ENCODE results near the gene MRC1.

The MRC1 gene

DNA sequence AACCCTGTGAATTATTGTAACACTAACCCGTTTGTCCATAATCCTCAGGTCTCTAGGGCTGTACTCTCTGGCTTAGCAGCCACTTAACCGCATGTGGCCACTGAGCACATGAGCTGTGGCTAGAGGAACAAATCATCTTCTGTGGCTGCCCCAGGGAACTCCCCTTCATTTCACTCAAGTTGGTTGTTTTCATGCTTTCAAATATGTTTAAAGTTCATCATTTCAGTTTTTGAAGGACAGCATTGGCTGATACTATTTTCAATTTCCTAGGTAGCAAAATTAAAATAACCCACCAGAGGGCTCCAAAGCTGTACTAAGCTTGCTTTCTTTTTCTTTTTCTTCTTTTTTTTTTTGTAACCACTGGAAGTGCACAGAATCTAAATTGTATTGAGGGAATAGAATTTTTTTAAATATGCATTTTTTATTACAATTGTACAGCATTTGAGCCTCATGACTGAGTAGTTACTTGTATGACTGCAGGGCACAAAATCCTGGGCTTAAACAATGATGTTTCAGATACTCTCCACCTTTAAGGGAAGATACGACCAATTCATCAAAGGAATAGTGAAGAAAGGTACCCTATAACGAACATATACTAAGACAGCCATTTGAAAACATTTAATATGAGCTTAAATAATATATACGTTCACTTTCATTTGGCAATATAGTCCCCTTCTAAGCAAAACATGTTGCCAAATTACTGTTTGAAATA is 38.6 kb downstream of the MRC1 start:
- DNase-seq (ENCODE audit: low spot score), result no peak

DNA sequence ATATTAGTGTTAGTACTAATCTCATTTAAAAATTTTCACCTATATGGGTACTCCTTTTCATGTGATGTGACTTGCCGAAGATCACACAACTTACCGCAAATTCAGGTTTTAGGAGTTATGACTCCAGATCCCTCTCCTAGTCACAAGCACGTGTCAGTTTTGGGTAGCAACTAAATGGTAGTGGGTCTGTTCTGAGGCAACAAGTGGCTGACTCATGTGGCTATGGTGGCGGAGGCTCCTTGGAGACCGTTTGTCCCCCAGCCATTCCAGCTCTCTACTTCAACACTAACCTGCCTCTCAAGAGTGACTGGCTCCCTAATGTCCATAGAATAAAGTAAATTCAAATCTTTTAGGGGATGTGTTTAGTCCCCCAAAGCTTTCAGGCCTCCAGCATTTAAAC is 39.5 kb downstream of the MRC1 start:
- no peak for DNase-seq (ENCODE audit: low spot score)

DNA sequence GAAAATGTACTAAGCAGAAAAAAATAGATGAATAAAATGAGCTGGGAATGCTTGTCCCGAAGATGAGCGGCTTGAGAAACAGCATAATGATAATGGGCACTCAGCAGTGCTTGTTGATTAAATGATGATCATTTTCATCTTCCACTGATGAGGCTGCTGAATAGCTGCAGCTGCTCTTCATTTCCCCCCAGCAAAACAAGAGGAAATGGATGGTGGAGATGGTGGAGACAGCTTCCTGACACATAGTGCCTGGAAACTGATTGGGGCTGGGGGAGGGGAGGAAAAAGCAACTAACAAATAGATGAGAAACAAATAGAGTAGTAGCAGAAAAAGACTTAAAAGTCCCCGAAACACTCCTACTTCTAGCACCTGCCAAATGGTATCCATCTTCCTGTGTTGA is 41.4 kb downstream of the MRC1 start:
- peak; percentile 4 for DNase-seq (ENCODE audit: low spot score)

DNA sequence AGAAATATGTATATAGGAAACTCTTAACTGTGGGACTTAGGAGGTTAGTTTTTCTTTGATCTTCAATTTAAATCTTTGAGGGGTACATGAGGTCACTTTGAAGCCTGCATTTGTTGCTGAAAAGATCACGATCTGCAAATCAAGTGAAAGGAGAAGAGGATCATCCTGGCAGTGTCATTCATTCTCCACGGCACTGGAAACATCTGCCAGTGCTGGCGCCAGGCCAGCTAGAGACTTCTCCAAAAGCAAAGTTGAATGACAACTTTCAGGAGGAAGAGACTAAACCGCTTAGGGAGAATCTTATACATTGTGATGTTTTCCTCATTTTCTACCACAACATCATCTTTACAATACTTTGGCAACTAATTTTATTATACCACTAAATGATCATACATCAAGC is 42.5 kb downstream of the MRC1 start:
- DNase-seq (ENCODE audit: low spot score), result peak; percentile 69

DNA sequence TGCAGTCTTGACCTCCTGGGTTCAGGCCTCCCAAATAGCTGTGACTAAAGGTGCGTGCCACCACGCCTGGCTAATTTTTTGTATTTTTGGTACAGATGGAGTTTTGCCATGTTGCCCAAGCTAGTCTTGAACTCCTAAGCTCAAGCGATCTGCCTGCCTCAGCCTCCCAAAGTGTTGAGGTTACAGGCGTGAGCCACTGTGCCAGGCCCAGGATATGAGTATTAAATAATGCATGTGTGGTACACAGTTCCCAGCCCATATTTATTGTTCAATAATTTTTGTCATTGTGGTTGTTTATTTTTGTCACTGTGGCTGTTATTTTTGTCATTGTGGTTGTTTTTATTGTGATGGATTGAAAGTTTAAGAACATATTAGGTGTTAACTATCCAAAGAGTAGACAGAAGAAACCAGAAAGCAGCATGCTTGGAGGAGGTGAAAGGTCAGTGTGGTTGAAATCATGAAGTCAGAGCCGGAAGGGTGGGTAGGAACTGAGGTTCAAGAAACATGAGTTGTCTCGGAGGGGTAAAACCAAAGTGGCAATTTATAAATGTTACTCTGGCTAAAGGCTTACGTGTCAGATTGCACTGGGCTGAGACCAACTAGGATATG is 45.0 kb downstream of the MRC1 start:
- DNase-seq (ENCODE audit: low spot score), result no peak

DNA sequence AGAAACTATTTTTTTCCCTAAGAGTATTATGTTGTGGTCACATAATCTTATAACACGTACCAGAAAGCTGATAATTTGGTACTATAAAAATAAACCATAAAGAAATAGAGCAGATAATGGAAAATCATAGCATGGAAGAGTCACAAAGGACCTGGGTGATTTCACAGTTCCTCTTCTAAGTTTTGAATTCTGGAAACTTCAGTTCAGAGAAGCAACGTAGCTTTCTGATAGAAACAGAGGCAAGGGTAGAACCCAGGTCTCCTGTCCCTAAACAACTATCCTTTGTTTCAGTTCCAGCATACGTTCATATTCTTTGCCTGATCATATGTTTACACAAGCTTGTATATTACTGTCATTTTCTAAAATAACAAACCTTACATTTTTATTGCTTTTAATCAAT is 47.9 kb downstream of the MRC1 start:
- no peak for DNase-seq (ENCODE audit: low spot score)

DNA sequence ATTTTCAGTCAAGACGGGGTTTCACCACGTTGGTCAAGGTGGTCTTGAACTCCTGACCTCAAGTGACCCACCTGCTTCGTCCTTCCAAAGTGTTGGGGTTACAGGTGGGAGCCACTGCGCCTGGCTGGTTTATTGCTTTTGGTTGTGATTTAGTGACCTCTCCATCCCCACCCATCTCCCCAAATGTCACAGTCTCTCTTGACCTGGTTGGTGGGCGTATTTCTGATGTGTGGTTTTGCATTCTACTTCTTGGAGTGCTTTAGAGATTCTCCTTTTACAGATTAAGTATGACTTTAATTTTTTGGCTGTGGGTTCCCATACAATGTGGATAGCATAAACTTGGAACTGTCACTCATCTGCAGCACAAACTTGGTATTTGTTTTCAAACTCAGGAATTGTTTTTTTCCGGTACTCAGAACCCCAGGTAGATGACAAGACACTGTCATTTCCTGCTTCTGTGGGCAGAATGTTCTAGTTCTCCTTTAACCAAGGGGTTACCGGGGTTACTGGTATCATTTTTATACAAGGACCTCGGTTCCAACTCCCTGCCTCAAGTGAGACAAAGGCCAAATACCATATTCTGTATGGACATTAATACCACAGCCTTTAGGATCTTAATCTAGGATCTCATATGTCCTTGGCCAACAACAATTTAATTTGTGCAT is 50.5 kb downstream of the MRC1 start:
- DNase-seq (ENCODE audit: low spot score), result no peak

DNA sequence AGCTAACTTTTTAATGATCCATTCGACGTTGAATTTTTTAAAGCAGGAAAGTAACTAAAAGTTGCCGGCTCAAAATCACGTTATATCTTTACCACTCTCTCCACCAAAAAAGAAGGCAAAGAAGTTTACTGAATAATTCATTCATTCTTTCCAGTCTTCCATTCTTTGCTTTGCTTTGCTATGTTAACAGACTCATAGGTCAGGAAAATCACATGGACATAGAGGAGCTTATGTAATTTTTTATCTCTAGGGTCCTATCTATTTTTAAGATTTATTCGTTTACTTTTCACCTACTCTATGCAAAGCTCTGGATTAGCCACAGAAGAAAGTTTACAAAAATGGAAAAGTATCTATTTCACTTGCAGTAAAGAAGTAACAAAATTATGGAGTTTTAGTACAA is 52.6 kb downstream of the MRC1 start:
- no peak for DNase-seq (ENCODE audit: low spot score)

DNA sequence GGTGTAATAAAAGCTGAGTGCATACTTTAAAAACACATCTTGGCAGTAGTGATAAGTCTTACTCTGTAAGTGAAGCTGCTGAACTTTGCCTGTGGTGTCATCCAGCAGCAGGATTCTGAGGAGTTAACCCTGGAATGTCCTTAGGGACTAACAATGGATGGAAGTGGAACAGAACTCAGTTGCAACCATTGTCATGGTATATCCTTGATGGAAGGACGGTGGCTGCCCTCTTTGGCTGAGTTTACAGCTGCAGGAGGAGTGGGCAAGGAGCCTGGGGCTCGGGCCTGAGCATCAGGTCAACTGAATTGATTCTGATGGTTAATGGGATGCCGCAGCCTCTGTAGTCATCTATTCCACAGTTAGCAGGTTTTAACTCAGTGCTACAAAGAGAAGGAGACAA is 56.2 kb downstream of the MRC1 start:
- DNase-seq (ENCODE audit: low spot score), result no peak

DNA sequence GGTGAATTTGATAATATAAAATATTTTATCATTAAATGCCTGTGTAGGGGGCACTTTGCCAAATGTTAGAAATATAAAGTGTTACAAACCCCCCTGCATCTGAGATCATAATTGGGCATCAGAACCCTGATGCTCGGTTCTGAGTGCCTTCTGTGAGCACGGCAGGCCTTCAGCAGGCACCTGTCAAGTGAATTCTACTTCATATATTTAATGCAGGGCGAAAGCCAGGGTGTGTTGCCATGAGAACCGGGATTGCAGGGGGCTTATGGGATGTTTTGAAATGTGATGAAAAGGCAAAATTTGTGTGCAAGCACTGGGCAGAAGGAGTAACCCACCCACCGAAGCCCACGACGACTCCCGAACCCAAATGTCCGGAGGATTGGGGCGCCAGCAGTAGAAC is 57.2 kb downstream of the MRC1 start:
- no peak for DNase-seq (ENCODE audit: low spot score)

DNA sequence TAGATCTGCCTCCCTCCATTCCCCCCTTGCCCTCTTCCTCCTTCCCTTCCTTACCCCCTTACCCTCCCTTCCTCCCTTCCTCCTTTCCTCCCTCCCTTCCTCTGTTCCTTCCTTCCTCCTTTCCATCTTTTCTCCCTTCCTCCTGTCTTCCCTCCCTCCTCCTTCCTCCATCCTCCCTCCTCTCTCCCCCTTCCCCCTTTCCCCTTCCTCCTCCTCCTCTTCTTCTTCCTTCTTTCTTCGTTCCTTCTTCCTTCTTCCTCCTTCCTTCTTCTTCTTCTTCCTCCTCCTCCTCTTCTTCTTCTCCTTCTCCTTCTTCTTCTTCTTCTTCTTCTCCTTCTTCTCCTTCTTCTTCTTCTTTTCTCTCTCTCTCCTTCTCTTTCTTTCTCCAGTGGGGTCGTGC is 57.9 kb downstream of the MRC1 start:
- no peak for DNase-seq (ENCODE audit: low spot score)

DNA sequence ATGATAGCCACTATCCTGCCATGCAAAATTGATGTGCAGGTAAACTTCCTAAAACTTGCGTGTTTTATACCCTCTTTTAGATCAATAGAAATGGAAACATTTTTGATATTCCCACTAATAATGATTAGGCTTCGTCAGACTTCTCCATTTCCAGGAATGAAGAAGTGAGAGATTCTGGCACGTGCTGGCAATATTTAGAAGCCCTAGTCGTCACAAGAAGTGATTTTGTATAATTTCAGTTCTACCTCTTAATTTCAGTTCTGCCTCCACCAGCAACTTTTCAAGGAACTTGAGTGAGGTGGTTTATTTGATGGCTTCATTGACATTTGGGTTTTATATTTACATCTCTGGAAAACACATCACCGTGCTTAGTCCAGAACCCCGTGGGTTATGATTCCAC is 61.9 kb downstream of the MRC1 start:
- DNase-seq (ENCODE audit: low spot score), result no peak

DNA sequence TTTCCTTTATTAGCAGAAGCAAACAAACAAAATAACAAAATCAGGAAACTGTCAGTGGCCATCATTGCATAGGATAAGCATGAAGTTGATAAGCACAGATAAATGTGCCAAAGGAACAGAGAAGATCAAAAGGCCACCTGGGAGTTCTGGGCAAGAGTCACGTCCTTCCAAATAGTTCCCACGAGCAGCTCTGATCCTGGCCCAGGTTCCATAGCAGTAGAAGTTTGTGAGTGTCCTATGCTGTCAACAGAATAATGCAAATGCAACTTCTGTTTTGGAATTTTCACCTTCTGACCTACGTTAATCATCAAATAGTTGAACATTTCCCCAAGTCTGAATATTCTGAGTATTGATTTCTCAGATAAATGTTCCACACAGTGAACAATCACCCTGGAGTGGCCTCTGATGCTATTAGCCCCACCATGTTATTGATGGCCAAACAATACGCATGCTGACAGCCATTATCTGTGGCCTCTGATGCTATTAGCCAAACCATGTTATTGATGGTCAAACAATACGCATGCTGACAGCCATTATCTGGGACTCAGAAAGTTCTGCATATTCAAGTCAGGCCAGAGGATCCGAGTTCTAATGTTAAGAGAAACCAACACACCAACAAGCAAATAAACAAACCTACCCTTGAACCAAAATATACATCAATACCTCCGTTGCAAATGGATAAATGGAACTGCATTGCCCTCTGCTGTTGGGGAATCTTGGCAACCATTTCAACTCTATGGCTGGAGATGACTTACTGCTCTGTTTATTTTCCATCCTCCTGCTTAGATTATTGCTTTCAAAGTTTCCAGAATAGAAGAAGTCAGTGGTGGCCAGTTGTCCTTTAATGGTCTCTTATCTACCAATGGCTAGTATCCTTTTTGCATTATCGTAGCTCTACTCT is 63.3 kb downstream of the MRC1 start:
- DNase-seq (ENCODE audit: low spot score), result peak; percentile 12

DNA sequence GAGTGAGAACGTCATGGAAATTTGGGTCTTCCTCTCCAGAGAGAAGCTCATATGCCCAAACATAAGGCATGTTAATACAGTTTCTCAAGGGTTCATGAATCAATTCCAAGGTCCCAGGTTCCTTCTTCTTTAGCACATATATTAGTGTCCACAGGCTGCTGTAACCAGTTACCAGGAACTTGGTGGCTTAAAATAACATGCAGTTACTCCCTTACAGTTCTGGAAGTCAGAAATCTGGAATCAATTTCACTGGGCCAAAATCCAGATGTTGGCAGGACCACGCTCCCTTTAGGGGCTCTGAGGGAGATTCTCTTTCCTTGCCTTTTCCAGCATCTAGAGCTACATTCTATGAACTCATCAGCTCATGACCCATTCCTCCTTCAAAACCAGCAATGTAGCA is 64.8 kb downstream of the MRC1 start:
- no peak for DNase-seq (ENCODE audit: low spot score)

DNA sequence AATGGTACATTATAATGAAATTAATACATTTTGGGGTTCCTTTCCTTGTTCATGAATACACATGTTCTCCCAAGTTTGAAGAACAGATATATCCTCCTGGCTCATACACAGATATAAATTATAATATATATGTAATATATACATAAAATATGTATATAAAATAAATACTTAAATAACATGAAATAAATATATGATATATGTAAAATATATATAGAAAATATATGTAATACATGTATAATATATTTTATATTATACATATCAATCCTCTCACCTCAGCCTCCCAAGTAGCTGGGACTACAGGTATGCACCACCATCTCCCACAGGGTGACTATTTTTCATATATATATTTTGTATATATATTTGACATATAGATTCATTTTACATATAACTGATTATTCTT is 68.0 kb downstream of the MRC1 start:
- no peak for DNase-seq (ENCODE audit: low spot score)

DNA sequence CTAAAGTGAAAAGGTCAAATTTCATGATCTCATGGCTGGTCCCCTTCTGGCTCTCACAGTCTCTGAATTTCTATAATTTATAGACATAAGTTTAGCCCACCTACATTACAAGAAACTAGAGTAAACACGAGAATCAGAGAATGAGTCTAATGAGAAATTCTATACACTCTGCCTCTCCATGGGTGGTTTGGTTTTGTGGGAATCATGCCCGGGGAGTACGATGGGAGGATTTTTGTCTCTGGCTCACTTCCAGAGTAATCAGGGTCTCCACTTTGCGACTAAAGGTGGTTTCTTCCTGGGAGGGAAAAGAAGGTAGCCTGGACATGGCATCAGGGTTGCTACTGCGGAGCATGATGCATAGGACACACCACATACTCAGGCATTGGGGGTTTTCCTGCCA is 69.7 kb downstream of the MRC1 start:
- no peak for DNase-seq (ENCODE audit: low spot score)

DNA sequence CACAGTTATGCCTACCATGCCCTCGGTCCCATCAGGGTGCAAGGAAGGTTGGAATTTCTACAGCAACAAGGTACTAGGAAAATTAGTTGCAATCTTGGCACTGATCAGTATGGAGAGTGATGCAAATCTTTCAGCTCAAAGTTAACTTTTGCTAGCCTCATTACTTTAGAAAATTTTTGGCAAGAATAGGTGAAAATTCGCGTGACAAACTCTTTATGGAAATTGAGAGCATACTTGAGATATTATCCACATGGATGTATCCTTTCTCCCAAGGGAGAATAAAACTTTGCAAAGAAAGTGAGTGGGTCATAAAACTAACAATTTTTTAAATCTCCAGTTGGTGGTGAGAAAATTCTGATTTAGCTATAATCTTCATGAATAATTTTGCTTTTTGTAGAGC is 71.5 kb downstream of the MRC1 start:
- DNase-seq (ENCODE audit: low spot score), result no peak

DNA sequence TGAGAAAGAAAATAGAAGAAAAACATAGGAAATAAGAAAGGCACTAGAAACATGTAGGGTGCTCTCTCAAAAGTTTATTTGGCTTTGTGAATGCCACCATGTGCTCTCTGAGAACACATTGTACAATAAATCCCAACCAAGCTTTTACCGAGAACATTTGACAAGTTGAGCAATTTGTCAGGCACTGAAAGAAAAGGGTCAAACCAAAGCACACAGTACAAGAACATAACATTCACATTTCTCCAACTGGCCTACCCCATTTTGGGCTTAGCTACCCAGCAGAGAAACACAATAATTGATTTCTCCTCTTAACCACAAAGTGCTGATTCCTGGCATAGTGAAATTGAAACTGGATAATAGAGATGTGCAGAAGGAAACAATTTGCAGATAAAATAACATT is 73.4 kb downstream of the MRC1 start:
- peak; percentile 39 for DNase-seq (ENCODE audit: low spot score)

DNA sequence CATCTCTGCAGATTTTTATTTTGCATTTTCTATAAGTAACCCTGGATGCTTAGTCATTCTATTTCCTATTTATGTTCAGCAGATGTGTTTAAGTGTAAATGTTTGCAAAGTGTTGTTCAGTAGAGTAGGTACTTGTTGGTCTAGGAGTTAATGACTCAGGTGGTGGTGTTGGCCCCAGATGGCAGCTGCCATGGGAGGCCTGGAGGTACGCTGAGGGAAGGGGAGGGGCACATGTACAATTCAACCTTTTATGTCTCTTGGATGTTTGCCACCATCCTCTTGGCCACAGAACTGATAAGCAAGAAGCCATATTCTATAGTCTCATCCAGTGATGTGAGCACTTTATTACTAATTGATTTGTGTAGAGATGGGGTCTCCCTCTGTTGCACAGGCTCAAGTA is 74.5 kb downstream of the MRC1 start:
- no peak for DNase-seq (ENCODE audit: low spot score)

DNA sequence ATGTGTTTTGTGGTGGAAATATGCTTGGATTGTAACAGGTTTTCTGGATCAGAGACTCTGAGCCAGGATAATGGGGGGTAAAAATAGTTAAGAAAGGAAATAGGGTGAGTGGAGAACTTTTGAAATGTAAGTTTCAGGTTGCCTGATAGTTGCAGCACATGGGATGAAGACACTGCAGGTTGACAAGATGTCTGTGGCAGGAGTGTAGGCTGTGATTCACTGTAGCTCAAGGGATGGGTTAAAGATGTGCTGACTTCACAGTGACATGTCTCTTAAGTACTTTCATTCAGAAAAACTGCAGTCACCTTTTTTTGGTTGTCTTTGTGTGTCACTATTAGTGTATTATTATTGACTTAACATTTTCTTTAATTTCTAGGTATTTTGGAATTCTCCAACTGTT is 79.0 kb downstream of the MRC1 start:
- no peak for DNase-seq (ENCODE audit: low spot score)

DNA sequence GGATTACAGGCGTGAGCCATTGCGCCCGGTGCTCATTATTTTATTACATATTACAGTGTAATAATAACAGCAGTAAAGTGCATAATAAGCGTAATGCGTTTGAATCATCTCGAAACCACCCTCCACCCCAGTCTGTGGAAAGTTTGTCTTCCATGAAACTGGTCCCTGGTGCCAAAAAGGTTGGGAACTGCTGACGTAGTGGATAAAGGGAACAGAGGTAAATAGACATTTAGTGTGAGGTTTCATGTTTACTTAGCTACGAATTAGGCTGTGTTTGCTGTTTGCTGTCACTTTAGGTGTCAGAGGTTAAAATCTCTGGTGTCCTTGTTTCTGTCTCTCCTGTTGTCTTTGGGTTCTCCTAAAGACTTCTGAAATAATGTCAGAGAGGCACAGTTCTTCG is 82.3 kb downstream of the MRC1 start:
- DNase-seq (ENCODE audit: low spot score), result no peak

DNA sequence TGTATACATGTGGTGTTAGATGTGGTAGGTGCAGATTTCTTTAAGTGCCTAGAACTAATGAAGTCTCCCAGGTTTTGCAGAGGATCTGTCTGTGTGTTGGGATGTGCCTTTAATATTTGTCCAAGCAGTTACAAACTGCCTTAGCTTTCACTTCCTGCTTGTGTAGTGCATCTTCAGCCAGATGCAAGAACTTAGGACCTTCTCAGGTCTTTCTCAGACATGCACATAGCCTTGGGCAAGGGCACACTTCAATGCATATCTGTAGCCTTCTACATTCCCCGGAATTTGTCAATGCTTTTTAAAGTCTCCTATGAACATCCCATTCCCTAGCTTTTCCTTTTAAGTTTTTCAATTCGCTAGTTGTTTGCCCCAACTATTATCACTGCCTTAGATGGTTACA is 95.4 kb downstream of the MRC1 start:
- no peak for DNase-seq (ENCODE audit: low spot score)

DNA sequence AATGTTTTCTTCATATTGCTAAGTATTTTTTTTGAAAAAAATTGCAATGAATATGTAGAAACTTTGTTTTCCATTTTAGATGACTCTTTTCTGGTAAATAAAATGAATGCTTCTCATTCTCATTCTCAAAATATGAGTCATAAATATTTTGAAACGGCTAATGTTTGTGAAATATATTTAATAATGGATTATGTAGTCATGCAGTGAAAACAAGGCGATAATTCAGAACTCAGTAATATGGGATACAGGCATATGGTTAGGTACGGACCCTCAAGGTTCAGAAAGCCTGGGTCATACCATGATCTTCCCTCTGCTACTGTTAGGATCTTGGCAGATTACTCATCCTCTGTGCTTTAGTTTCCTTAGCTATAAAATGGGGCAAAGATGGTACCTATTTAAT is 96.3 kb downstream of the MRC1 start:
- no peak for DNase-seq (ENCODE audit: low spot score)

Measured in Ammon's horn (tissue), 1 donor.